GM21825 (cell line): ENCODE results near the gene DACT1.

ENCODE experiments used
- ATAC-seq: cut with Tn5 transposase; IDR thresholded peaks from one replicate; pipeline ENCODE4 v1.9.1; 2021; ENCODE audit warnings: mild to moderate bottlenecking, moderate library complexity; ENCODE audit not compliant: unreplicated experiment

DACT1 gene

GRCh38 chr14:58665773-58666500 lies 28.2 kb downstream of the DACT1 start:
- no peak for ATAC-seq

GRCh38 chr14:58666737-58667136 lies 29.0 kb downstream of the DACT1 start:
- no peak for ATAC-seq

GRCh38 chr14:58667900-58668299 lies 30.1 kb downstream of the DACT1 start:
- no peak for ATAC-seq

- no peak for ATAC-seq
Measured at GRCh38 chr14:58668848-58669480, 31.2 kb downstream of the DACT1 start.

GRCh38 chr14:58669556-58670200 lies 31.9 kb downstream of the DACT1 start:
- ATAC-seq = no peak

GRCh38 chr14:58671024-58671423 lies 33.3 kb downstream of the DACT1 start:
- no peak for ATAC-seq

- no peak for ATAC-seq
Measured at GRCh38 chr14:58671436-58671835, 33.7 kb downstream of the DACT1 start.

- no peak for ATAC-seq
Measured at GRCh38 chr14:58673722-58674121, 36.0 kb downstream of the DACT1 start.

- ATAC-seq = no peak
Measured at GRCh38 chr14:58677001-58677400, 39.2 kb downstream of the DACT1 start.

- no peak for ATAC-seq
Measured at GRCh38 chr14:58677517-58677916, 39.8 kb downstream of the DACT1 start.

- no peak for ATAC-seq
Measured at GRCh38 chr14:58677996-58678395, 40.2 kb downstream of the DACT1 start.

- no peak for ATAC-seq
Measured at GRCh38 chr14:58680698-58681097, 42.9 kb downstream of the DACT1 start.

GRCh38 chr14:58687232-58687795 lies 49.6 kb downstream of the DACT1 start:
- no peak for ATAC-seq

GRCh38 chr14:58690801-58691516 lies 53.2 kb downstream of the DACT1 start:
- no peak for ATAC-seq

GRCh38 chr14:58693048-58693447 lies 55.3 kb downstream of the DACT1 start:
- no peak for ATAC-seq

- ATAC-seq = no peak
Measured at GRCh38 chr14:58695514-58695913, 57.8 kb downstream of the DACT1 start.

GRCh38 chr14:58697266-58697929 lies 59.6 kb downstream of the DACT1 start:
- no peak for ATAC-seq
